SK-N-SH (cell line): ENCODE data around the gene PDXDC1.
"Not testable (repeated sequence)": the region's sequence is repeated elsewhere in the genome, so short reads cannot be mapped to it uniquely, and the experiment has no call there.

ENCODE experiments used
- EP300 ChIP-seq, 2 experiments: IDR thresholded peaks; 2 replicates each; pipeline versions ENCODE4 v1.4.0 to v1.6.1; 2012; ENCODE audit warnings: borderline replicate concordance in 1 of 2, low read depth in 1 of 2, low read length in 1 of 2
- PBX3 ChIP-seq: IDR thresholded peaks from 2 replicates; pipeline ENCODE4; 2012
- RAD21 ChIP-seq: IDR thresholded peaks from 2 replicates; pipeline ENCODE4 v1.6.1; 2012; ENCODE audit warnings: mild to moderate bottlenecking, low read length
- SIN3A ChIP-seq: IDR thresholded peaks from 2 replicates; pipeline ENCODE4 v1.6.1; 2012; ENCODE audit warnings: low read depth, mild to moderate bottlenecking, low read length, moderate library complexity, borderline replicate concordance
- SMC3 ChIP-seq: IDR thresholded peaks from 2 replicates; pipeline ENCODE4 v1.6.1; 2012; ENCODE audit warnings: low read depth, low read length, improper control_type of control experiment
- TAF1 ChIP-seq: IDR thresholded peaks from 2 replicates; pipeline ENCODE4 v1.6.1; 2012; ENCODE audit warnings: low read depth, mild to moderate bottlenecking, low read length, moderate library complexity, borderline replicate concordance
- TEAD4 ChIP-seq: IDR thresholded peaks from 2 replicates; pipeline ENCODE4 v1.4.0; 2012; ENCODE audit warnings: mild to moderate bottlenecking, borderline replicate concordance; ENCODE audit not compliant: insufficient read depth
- YY1 ChIP-seq: IDR thresholded peaks from 2 replicates; pipeline ENCODE4 v1.4.0; 2012; ENCODE audit warnings: low read depth, mild to moderate bottlenecking
- ZBTB33 ChIP-seq: IDR thresholded peaks from 2 replicates; pipeline ENCODE4 v1.4.0; 2012; ENCODE audit warnings: low read depth, borderline replicate concordance
- TF ChIP-seq, protein P1 (sequence below): fragments of 200-600 bp; sonication (generic); IDR thresholded peaks from 2 replicates; pipeline ENCODE4 v1.6.1; 2017; ENCODE audit warnings: antibody characterized with exemption, mild to moderate bottlenecking, moderate library complexity
- TF ChIP-seq, protein P2 (sequence below): fragments of 150-350 bp; IDR thresholded peaks from 2 replicates; pipeline ENCODE4 v1.6.1; 2016; ENCODE audit warnings: mild to moderate bottlenecking, low read depth, low read length

- not testable (repeated sequence) for TF ChIP-seq YY1; EP300 (IDR thresholded peaks at IDR 0.05; ENCODE audit: borderline replicate concordance in 1 of 2, low read depth in 1 of 2, low read length in 1 of 2); PBX3; RAD21; ZBTB33; TAF1; SIN3A; TEAD4; SMC3
- TF ChIP-seq, protein P1, sequence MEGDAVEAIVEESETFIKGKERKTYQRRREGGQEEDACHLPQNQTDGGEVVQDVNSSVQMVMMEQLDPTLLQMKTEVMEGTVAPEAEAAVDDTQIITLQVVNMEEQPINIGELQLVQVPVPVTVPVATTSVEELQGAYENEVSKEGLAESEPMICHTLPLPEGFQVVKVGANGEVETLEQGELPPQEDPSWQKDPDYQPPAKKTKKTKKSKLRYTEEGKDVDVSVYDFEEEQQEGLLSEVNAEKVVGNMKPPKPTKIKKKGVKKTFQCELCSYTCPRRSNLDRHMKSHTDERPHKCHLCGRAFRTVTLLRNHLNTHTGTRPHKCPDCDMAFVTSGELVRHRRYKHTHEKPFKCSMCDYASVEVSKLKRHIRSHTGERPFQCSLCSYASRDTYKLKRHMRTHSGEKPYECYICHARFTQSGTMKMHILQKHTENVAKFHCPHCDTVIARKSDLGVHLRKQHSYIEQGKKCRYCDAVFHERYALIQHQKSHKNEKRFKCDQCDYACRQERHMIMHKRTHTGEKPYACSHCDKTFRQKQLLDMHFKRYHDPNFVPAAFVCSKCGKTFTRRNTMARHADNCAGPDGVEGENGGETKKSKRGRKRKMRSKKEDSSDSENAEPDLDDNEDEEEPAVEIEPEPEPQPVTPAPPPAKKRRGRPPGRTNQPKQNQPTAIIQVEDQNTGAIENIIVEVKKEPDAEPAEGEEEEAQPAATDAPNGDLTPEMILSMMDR = not testable (repeated sequence)
- TF ChIP-seq, protein P2, sequence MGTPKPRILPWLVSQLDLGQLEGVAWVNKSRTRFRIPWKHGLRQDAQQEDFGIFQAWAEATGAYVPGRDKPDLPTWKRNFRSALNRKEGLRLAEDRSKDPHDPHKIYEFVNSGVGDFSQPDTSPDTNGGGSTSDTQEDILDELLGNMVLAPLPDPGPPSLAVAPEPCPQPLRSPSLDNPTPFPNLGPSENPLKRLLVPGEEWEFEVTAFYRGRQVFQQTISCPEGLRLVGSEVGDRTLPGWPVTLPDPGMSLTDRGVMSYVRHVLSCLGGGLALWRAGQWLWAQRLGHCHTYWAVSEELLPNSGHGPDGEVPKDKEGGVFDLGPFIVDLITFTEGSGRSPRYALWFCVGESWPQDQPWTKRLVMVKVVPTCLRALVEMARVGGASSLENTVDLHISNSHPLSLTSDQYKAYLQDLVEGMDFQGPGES = not testable (repeated sequence)
These were observed 32.1 kb upstream of the PDXDC1 start for GRCh38 chr16:14942686-14943085.
